ENCODE results near the gene FHAD1.
"Not testable (repeated sequence)": the region's sequence is repeated elsewhere in the genome, so short reads cannot be mapped to it uniquely, and the experiment has no call there.

FHAD1 gene

GRCh38 chr1:15350151-15350550 lies 103.1 kb downstream of the FHAD1 start:
- DNase-seq, result no peak

DNA sequence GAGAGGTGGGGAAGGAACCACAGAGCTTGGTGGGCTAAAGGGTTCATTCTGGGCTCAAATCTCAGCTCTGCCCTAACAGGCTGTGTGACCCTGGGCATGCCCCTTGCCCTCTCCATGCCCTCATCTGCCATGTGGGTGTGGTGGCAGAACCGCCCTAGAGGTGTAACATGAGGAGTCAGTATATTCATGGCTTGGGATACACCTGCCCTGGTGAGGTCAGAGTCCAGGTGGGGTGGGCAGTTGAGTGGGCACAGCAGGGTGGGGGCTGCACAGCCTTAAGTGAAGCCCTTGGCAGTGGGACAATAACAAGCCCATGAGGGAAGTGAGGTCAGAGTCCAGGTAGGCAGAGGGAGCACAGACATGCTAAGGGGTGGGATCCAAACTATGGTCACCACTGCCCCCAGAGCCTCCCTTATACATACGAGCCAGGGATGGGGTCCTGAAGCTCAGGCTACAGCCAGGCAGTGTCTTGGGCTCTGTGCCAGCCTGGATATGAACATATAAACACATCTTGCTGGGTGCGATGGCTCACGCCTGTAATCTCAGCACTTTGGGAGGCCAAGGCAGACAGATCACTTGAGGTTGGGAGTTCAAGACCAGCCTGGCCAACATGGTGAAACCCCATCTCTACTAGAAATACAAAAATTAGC lies 103.7 kb downstream of the FHAD1 start:
- no peak for DNase-seq

GRCh38 chr1:15351310-15351709 lies 104.3 kb downstream of the FHAD1 start:
- DNase-seq, result no peak

GRCh38 chr1:15352128-15352957 lies 105.3 kb downstream of the FHAD1 start:
- DNase-seq, result no peak

DNA sequence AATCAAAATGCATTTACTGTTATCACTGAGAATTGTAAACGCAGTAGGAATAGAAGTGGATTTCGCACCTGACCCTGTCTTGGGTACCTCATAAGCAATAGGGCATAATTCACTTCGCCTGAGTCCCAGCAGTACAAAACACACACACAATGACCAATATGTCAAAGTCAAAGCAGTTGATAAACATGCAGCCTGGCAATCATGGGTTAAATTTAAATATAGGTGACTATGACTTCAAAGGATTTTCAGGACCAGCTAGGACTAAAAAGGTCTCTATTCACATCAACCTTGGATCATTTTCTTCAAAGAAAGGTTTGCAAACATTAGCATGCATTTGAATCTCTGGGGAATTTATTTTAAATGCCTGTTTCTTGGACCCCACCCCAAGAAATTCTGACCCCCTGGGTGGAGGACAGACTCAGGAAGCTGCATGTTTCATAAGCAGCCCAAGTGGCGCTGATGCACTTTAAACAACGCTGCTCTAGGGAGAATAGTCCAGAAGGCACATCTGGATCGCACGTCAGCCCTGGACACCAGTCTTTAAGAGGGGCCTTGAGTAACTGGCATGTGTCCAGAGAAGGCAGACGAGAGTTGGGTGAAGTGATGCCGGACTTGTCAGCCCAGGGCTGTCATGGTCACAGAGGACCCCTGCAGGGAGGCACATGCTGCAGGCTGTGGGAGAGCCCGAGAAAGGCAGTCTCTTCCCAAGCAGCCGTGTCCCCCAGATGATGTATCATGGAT lies 107.0 kb downstream of the FHAD1 start:
- no peak for DNase-seq

DNA sequence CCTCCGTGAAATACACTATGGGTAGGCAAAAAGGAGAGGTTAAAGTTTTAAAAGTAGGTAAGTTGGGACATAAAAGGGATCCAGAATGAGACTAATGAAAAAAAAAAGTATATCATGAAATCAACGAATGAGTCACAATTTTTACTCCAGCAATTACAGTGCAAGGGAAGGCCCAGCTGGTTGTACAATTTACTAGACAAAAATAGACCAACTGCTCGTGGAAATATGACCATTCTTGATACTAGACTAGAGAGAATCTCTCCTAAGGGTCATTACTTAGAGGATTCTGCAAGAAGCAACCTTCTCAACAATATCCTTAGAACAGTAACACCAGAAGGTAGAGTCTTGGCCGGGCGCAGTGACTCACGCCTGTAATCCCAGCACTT lies 107.5 kb downstream of the FHAD1 start:
- DNase-seq, result no peak

- DNase-seq, result no peak
Observed at GRCh38 chr1:15355968-15356625, 109.1 kb downstream of the FHAD1 start.

DNA sequence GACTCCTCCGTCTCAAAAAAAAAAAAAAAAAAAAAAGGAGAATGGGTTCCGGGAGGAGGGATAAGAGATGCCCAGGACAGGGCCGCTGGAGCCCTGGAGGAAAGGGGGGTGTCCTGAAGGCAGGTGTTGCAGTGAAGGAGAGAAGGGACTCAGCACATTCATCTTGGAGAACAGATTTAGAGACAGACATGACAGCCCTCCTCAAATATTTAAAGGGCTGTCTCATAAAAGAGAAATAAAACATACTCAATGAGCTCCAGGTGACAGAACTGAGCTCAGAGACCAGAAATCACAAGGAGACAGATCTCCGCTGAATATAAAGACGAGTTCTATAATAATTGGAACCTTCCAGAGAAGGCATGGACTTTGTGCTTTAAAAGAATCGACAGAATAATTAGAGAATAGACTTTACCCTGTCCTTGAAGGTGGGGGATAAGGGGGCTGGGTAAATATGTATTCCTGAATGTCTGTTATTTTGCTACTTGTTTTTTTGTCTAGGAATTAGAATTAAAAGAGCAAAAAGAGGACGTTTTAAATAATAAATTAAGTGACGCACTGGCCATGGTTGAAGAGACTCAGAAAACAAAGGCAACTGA lies 110.7 kb downstream of the FHAD1 start:
- no peak for DNase-seq

GRCh38 chr1:15358565-15359133 lies 111.6 kb downstream of the FHAD1 start:
- DNase-seq, result no peak

- DNase-seq, result no peak
Observed at GRCh38 chr1:15360700-15361099, 113.7 kb downstream of the FHAD1 start.

GRCh38 chr1:15362096-15362736 lies 115.2 kb downstream of the FHAD1 start:
- DNase-seq, result no peak

DNA sequence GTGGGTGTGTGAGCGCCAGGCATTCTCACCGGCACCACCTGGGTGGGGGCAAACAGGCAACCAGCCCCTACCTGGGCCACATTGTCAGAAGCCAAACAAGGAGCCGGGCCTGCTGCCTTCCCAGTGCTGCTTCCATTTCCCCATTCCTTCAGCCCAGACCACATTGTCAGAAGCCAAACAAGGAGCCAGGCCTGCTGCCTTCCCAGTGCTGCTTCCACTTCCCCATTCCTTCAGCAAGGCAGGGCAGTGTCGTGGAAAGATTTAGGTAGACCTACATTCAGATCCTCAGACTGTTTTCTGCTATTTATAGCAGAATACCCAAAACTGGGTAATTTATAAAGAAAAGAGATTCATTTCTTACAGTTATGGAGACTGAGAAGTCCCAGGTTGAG lies 115.7 kb downstream of the FHAD1 start:
- DNase-seq, result no peak

DNA sequence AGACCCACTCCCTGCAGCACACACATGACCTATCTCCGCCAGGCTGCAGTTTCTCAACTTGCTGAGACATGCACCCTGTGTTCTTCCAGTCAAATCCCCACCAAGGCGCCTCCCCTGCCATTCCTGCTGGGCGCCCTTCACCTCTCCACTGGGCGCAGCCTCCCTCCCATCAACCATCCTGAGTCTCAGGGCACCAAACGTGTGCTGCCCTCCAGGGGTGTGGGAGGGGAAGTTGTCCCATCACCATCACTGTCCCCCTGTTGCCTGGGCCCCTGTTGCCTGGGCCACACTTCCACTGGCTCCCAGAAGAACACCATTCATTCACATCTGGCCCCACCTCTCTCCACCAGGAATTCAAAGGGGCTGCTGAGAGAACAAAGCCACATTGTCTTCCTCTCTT lies 117.7 kb downstream of the FHAD1 start:
- DNase-seq, result no peak

DNA sequence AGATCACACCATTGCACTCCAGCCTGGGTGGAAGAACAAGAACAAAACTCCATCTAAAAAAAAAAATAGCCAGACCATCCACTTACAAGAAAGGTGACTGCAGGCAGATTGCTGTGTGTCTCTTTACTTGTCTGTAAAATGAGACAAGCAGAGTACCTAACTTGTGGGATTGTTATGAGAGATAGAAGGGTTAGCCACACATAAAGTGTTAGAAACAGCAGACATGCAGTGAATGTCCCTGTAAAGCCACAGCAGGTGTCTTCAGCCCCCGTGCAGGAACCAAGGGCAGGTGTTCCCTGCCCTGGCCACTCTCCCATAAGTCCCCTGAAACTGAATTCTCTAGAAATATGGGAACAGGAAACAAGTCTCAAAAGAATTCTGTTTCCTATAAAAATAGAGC lies 121.9 kb downstream of the FHAD1 start:
- no peak for DNase-seq

DNA sequence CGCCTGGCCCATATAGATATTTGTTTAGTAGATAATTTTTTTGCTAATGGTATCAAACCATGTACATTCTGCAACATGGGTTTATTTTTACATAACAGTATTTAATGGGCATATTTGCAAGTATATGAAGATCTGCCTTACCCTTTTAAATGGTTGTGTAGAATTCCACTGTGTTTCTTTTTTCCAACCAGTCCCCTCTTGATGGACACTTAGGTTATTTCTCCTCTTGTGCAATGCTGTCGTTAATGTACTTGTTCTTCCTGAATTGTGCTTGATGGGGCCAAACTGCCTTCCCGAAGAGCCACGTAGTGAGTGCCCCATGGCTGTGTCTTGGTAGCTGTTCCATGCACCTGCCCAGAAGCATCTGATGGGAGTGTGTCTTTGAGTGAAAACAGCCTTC lies 123.2 kb downstream of the FHAD1 start:
- no peak for DNase-seq

DNA sequence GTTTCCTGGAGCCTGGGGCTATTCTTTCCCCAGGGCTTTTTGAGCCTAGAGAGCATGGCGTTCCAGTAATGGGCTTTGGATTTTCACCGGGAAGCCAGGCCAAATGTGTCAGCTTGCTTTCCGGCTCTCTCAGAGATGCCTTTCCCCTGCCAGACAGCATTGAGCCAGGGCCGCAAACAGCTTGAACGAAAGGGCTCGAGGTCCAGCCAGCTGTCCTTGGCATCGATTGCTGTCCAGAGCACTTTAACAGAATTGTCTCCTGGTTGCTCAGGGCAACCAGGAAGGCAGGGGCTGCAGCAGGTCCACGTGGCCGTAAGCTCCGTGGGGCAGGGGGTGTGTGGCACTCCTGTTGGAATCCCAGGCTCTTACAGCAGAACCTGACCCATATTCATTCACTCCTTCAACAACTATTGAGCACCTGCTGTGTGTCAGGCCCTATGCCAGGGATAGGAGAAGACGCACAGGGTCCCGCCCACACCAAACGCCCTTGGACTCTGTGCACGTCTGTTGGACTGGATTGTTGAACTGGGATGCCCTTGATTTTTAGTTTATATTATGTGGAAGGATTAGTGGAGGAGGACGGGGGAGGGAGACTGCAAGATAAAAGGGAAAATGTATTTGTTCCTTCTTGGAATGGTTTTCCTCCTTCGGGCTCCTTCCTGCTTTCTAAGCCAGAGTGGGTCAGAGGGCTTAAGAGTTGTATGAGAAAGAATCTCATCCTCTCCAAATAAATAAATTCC lies 123.9 kb downstream of the FHAD1 start:
- DNase-seq, result no peak

DNA sequence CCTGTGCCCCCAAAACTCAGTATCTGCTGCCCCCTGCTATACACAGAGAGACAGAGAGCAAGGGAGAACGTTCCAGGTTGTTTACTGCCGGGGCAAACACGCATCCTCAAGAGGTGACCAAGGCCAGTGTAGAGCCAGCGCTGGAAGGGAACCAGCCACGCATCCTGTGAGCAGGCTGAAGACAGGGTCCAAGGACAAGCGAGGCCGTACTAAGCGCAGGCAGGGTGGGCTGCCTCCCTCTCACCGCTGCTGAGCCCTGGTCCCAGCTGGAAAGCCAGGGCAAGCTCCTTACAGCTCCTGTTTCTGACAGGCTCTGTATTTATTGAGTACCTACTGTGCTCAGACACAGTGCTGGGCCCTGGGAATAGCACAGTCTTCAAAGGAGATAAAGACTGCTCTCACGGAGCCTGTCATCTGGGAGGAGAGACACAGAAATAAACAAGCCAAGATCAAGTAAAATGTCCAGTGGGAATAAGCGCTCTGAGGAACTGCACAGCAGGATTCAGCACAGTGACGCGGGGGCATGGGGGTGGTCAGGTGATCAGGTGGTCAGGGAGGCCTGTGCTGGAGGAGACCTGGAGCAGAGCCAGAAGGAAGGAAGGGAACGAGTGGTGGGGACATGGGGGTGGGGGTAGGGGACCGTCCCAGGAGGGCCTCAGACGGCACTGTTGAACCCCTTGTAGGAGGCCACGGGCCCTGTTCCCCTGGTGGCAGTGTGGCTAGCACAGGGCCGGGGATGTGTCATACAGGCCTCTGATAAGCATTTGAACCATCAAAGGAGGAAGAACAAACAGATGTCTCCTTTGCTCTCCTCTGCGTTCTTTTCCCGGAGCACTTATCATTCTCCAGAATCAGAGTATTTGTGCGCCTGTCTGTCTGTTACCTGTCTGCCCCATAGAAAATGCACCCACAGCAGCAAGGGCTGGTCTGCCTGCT lies 124.9 kb downstream of the FHAD1 start:
- DNase-seq, result no peak

DNA sequence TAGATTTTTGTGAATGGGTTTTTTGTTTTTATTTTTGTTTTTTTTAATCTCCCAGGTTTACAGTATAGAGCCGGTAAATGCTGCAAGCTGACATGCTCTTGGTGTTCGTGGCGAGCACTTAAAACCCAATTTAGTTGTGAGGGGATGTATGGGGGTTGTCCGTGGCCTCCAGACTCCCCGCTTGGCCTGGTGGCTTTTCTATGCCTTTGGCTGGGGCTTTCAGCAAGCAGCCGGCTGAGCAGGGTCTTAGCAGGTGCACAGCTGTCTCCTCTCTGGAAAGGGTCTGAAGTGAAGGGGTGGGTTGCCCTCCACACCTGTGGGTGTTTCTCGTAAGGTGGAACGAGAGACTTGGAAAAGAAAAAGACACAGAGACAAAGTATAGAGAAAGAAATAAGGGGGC lies 131.7 kb downstream of the FHAD1 start:
- no peak for DNase-seq

GRCh38 chr1:15379151-15379550 lies 132.1 kb downstream of the FHAD1 start:
- not testable (repeated sequence) for DNase-seq

Measured in SIG-M5 (cell line).